Renal pelvis (tissue), 4 donors: Measurements from ENCODE around the gene PALD1. TPM values are rescaled to one million over a fixed set of nuclear protein-coding genes. Genes with fewer than 3 reads are reported as not detected.

Source experiments
- DNase-seq: peaks from one replicate; pipeline ENCODE4 v3.0.0-alpha.2; 2013
- polyA plus RNA-seq, 3 donors: library from polyadenylated mRNA; unstranded; fragments of 120-200 nt; gene quantifications; one replicate each; pipeline ENCODE4 v1.2.1, GENCODE V29; 2013; ENCODE audit not compliant: insufficient read length in 3 of 3

Gene PALD1
- polyA plus RNA-seq, 3 donors: 8.7 to 12.7 (median 12.7) TPM

- DNase-seq: no peak
Measured at GRCh38 chr10:70502406-70502805, 23.8 kb downstream of the PALD1 start.

- no peak for DNase-seq
Measured at GRCh38 chr10:70503776-70504175, 25.2 kb downstream of the PALD1 start.

- no peak for DNase-seq
Measured at GRCh38 chr10:70504521-70505358, 26.2 kb downstream of the PALD1 start.

- DNase-seq: no peak
Measured at GRCh38 chr10:70505908-70506307, 27.3 kb downstream of the PALD1 start.

- no peak for DNase-seq
Measured at GRCh38 chr10:70507966-70508365, 29.4 kb downstream of the PALD1 start.

GRCh38 chr10:70508912-70509756 is 30.6 kb downstream of the PALD1 start:
- DNase-seq: no peak

GRCh38 chr10:70509757-70510147 is 31.2 kb downstream of the PALD1 start:
- no peak for DNase-seq

GRCh38 chr10:70510453-70510852 is 31.9 kb downstream of the PALD1 start:
- DNase-seq: no peak

GRCh38 chr10:70510904-70511303 is 32.3 kb downstream of the PALD1 start:
- no peak for DNase-seq

GRCh38 chr10:70512149-70512639 is 33.6 kb downstream of the PALD1 start:
- no peak for DNase-seq

GRCh38 chr10:70513848-70514309 is 35.3 kb downstream of the PALD1 start:
- no peak for DNase-seq

- DNase-seq: no peak
Measured at GRCh38 chr10:70514591-70514990, 36.0 kb downstream of the PALD1 start.

- no peak for DNase-seq
Measured at GRCh38 chr10:70515035-70515667, 36.6 kb downstream of the PALD1 start.

- DNase-seq: no peak
Measured at GRCh38 chr10:70518695-70519094, 40.1 kb downstream of the PALD1 start.

- DNase-seq: no peak
Measured at GRCh38 chr10:70523057-70523456, 44.5 kb downstream of the PALD1 start.

GRCh38 chr10:70523549-70523948 is 45.0 kb downstream of the PALD1 start:
- no peak for DNase-seq

- DNase-seq: no peak
Measured at GRCh38 chr10:70528314-70528713, 49.7 kb downstream of the PALD1 start.

- no peak for DNase-seq
Measured at GRCh38 chr10:70528741-70529362, 50.3 kb downstream of the PALD1 start.

GRCh38 chr10:70529848-70530247 is 51.3 kb downstream of the PALD1 start:
- DNase-seq: no peak

- DNase-seq: no peak
Measured at GRCh38 chr10:70530315-70530714, 51.7 kb downstream of the PALD1 start.

GRCh38 chr10:70532554-70533188 is 54.1 kb downstream of the PALD1 start:
- no peak for DNase-seq
